GM12878 (cell line): ENCODE results near the gene KLF18.

Source experiments
- CTCF ChIP-seq, 3 experiments: IDR thresholded peaks in 2 of 3; conservative IDR thresholded peaks in 1 of 3; 2 replicates each; pipeline ENCODE4 v1.5.1; 2011; ENCODE audit warnings: low read depth in 3 of 3, low read length in 3 of 3, mild to moderate bottlenecking in 3 of 3, control low read depth in 2 of 3, moderate library complexity in 2 of 3, inconsistent platforms in 1 of 3, mixed read lengths in 1 of 3; ENCODE audit not compliant: control insufficient read depth in 2 of 3, insufficient read depth in 1 of 3; ENCODE audit errors: extremely low read depth in 1 of 3
- CUX1 ChIP-seq: IDR thresholded peaks from 2 replicates; pipeline ENCODE4 v1.6.1; 2012; ENCODE audit warnings: improper control_type of control experiment, low read depth, low read length; ENCODE audit not compliant: insufficient replicate concordance
- EZH2 ChIP-seq: IDR thresholded peaks from 2 replicates; pipeline ENCODE4 v1.6.1; 2012; ENCODE audit warnings: low read depth, mild to moderate bottlenecking, control low read depth, inconsistent platforms, low read length, borderline replicate concordance; ENCODE audit not compliant: control insufficient read depth
- FOXK2 ChIP-seq: fragments of 450-650 bp; IDR thresholded peaks from 2 replicates; pipeline ENCODE4 v1.6.1; 2017; ENCODE audit warnings: mild to moderate bottlenecking, moderate library complexity
- FOXM1 ChIP-seq: IDR thresholded peaks from 2 replicates; pipeline ENCODE4 v1.6.1; 2012; ENCODE audit warnings: low read depth, mild to moderate bottlenecking, inconsistent platforms, low read length, moderate library complexity
- KDM1A ChIP-seq: fragments of 200-600 bp; sonication (generic); IDR thresholded peaks from 2 replicates; pipeline ENCODE4 v1.6.1; 2016; ENCODE audit warnings: borderline replicate concordance
- MTA3 ChIP-seq: IDR thresholded peaks from 2 replicates; pipeline ENCODE4 v1.6.1; 2012; ENCODE audit warnings: low read length, inconsistent platforms, borderline replicate concordance
- NBN ChIP-seq: fragments of 450-650 bp; IDR thresholded peaks from 2 replicates; pipeline ENCODE4 v1.6.1; 2016
- NR2C1 ChIP-seq: fragments of 450-650 bp; IDR thresholded peaks from 2 replicates; pipeline ENCODE4 v1.6.1; 2017; ENCODE audit warnings: antibody characterized with exemption, mild to moderate bottlenecking, moderate library complexity
- PBX3 ChIP-seq: IDR thresholded peaks from 2 replicates; pipeline ENCODE4 v1.6.1; 2011; ENCODE audit warnings: mild to moderate bottlenecking, low read depth, low read length, moderate library complexity; ENCODE audit not compliant: insufficient replicate concordance
- POLR2AphosphoS5 ChIP-seq: IDR thresholded peaks from 2 replicates; pipeline ENCODE4 v1.6.1; 2011; ENCODE audit warnings: mild to moderate bottlenecking, low read length, inconsistent platforms
- SIX5 ChIP-seq: IDR thresholded peaks from 2 replicates; pipeline ENCODE4 v1.6.1; 2011; ENCODE audit warnings: mild to moderate bottlenecking, low read depth, low read length, moderate library complexity; ENCODE audit not compliant: severe bottlenecking
- TAF1 ChIP-seq: IDR thresholded peaks from 2 replicates; pipeline ENCODE4 v1.6.1; 2011; ENCODE audit warnings: mild to moderate bottlenecking, low read depth, low read length, borderline replicate concordance
- USF2 ChIP-seq: IDR thresholded peaks from 2 replicates; pipeline ENCODE4 v1.6.1; 2011; ENCODE audit warnings: low read depth, low read length, improper control_type of control experiment, borderline replicate concordance

GRCh38 chr1:44168520-44169098 is 27.2 kb upstream of the KLF18 start:
- TF ChIP-seq PBX3 (no peak), MTA3 (no peak), CTCF (IDR thresholded peaks at IDR 0.05 in 2 of 3, conservative IDR thresholded peaks at IDR 0.05 in 1 of 3; ENCODE audit: control insufficient read depth in 2 of 3, extremely low read depth in 1 of 3, insufficient read depth in 1 of 3, low read depth in 3 of 3, low read length in 3 of 3) (no peak), SIX5 (no peak), NR2C1 (no peak), EZH2 (no peak), FOXM1 (no peak), KDM1A (no peak), USF2 (no peak), NBN (no peak), POLR2AphosphoS5 (no peak), CUX1 (no peak), TAF1 (no peak), FOXK2 (no peak)
